B cell (primary cell): ENCODE results near the gene VAMP8. TPM values are rescaled to one million over a fixed set of nuclear protein-coding genes. Genes with fewer than 3 reads are reported as not detected.

Source experiments
- ATAC-seq: fragments of 200-7000 bp; cut with Tn5 transposase; one replicate; pipeline ENCODE4 v1.10.0; 2021; ENCODE audit warnings: low read depth, mild to moderate bottlenecking, moderate number of reproducible peaks, moderate library complexity
- CTCF ChIA-PET: fragments of 350-600 bp; sonication (Branson Sonifier 250); formaldehyde crosslinking; loops from one replicate; lab custom pipeline; 2021; ENCODE audit warnings: antibody characterized with exemption, inconsistent platforms; lab: Charles Lee
- POLR2A ChIA-PET: fragments of 350-600 bp; sonication (Branson Sonifier 250); formaldehyde crosslinking; loops from one replicate; lab custom pipeline; 2021; ENCODE audit warnings: antibody characterized with exemption; lab: Charles Lee
- DNase-seq: peaks from one replicate; pipeline ENCODE4 v3.0.0; 2013
- H2AFZ ChIP-seq: 2 replicates; pipeline ENCODE4 v1.6.1; 2012; ENCODE audit warnings: mild to moderate bottlenecking, low read depth, low read length; ENCODE audit not compliant: insufficient read depth, poor library complexity, severe bottlenecking
- H3K27ac ChIP-seq, 2 donors: 1 replicate in 1 of 2; 2 replicates in 1 of 2; pipeline ENCODE4 v1.5.1; 2012 to 2013; ENCODE audit warnings: low read length in 2 of 2, mild to moderate bottlenecking in 2 of 2, moderate library complexity in 1 of 2
- H3K27me3 ChIP-seq, 4 experiments: fragments of 200-600 bp in 1 of 4; sonication (generic) in 1 of 4; replicated peaks in 1 of 4; 1 replicate in 2 of 4; 2 replicates in 2 of 4; pipeline versions ENCODE4 v1.6.1 to v1.7.0; 2013 to 2016; ENCODE audit warnings: low read length in 3 of 4, mild to moderate bottlenecking in 2 of 4, mixed read lengths in 1 of 4, moderate library complexity in 1 of 4; ENCODE audit not compliant: insufficient read depth in 4 of 4, control insufficient read depth in 3 of 4; ENCODE audit errors: control extremely low read depth in 1 of 4
- H3K36me3 ChIP-seq, 2 experiments: replicated peaks in 1 of 2; 1 replicate in 1 of 2; 2 replicates in 1 of 2; pipeline versions ENCODE4 v1.6.1 to v1.7.1; 2013; ENCODE audit warnings: low read length in 1 of 2; ENCODE audit not compliant: insufficient read depth in 2 of 2, control insufficient read depth in 1 of 2; ENCODE audit errors: control extremely low read depth in 1 of 2, extremely low read depth in 1 of 2
- H3K4me1 ChIP-seq, 2 donors: fragments of 200-600 bp in 1 of 2; sonication (generic) in 1 of 2; 1 replicate in 1 of 2; 2 replicates in 1 of 2; pipeline versions ENCODE4 v1.5.1 to v1.6.1; 2013 to 2017; ENCODE audit warnings: low read length in 2 of 2; ENCODE audit not compliant: control insufficient read depth in 2 of 2, insufficient read depth in 2 of 2
- H3K4me2 ChIP-seq: replicated peaks from 2 replicates; pipeline ENCODE3; 2012; ENCODE audit warnings: mild to moderate bottlenecking, low read depth, low read length; ENCODE audit not compliant: poor library complexity, severe bottlenecking
- H3K4me3 ChIP-seq, 5 experiments: fragments of 200-600 bp in 1 of 5; sonication (generic) in 1 of 5; 1 replicate in 3 of 5; 2 replicates in 2 of 5; pipeline versions ENCODE4 v1.5.1 to v1.7.0; 2011 to 2016; ENCODE audit warnings: low read length in 4 of 5, mild to moderate bottlenecking in 4 of 5, low read depth in 2 of 5, control low read depth in 1 of 5, moderate library complexity in 1 of 5; ENCODE audit not compliant: insufficient read depth in 1 of 5; ENCODE audit errors: control extremely low read depth in 1 of 5, extremely low read depth in 1 of 5
- H3K79me2 ChIP-seq: fragments of 200-600 bp; sonication (generic); one replicate; pipeline ENCODE4 v1.6.0; 2016; ENCODE audit warnings: low read length; ENCODE audit not compliant: control insufficient read depth, insufficient read depth
- H3K9ac ChIP-seq: fragments of 200-600 bp; sonication (generic); 2 replicates; pipeline ENCODE4 v1.6.1; 2017; ENCODE audit warnings: mild to moderate bottlenecking, low read length, moderate library complexity
- H3K9me3 ChIP-seq, 3 donors: one replicate each; pipeline versions ENCODE4 v1.6.1 to v1.7.1; 2013; ENCODE audit warnings: low read length in 2 of 3; ENCODE audit not compliant: control insufficient read depth in 2 of 3, insufficient read depth in 1 of 3; ENCODE audit errors: control extremely low read depth in 1 of 3
- H4K20me1 ChIP-seq: 2 replicates; pipeline ENCODE4 v1.6.0; 2012; ENCODE audit warnings: mild to moderate bottlenecking, low read length; ENCODE audit not compliant: insufficient read depth, control insufficient read depth, poor library complexity, severe bottlenecking
- H3K27ac Mint-ChIP-seq: one replicate; pipeline ENCODE4 v1.8.0; 2021; ENCODE audit warnings: mixed read lengths
- H3K27me3 Mint-ChIP-seq: one replicate; pipeline ENCODE4 v1.8.0; 2021; ENCODE audit warnings: mixed read lengths
- H3K4me1 Mint-ChIP-seq: one replicate; pipeline ENCODE4 v1.8.0; 2021; ENCODE audit warnings: mixed read lengths
- H3K4me3 Mint-ChIP-seq: one replicate; pipeline ENCODE4 v1.8.0; 2021; ENCODE audit warnings: mixed read lengths
- H3K9me3 Mint-ChIP-seq: one replicate; pipeline ENCODE4 v1.8.0; 2022; ENCODE audit warnings: mixed read lengths; ENCODE audit not compliant: insufficient read depth
- EZH2 ChIP-seq: IDR thresholded peaks from 2 replicates; pipeline ENCODE4 v1.6.1; 2012; ENCODE audit warnings: borderline replicate concordance, low read depth, mild to moderate bottlenecking, moderate library complexity, low read length; ENCODE audit not compliant: insufficient read depth, poor library complexity, severe bottlenecking
- WGBS: methylation state at CpG from one replicate; pipeline ENCODE4 v1.1.5; 2013; ENCODE audit warnings: missing lambda C conversion rate; ENCODE audit not compliant: insufficient coverage; 5-methylcytosine and 5-hydroxymethylcytosine counted together
- intact Hi-C: fragments of 100-400 bp; cut with micrococcal nuclease; formaldehyde crosslinking; loops from one replicate; pipeline ENCODE4 v1.10.0; 2022
- polyA plus RNA-seq: library from polyadenylated mRNA; depleted of rRNA; stranded (reverse); fragments of >200 nt; gene quantifications from 2 replicates; pipeline ENCODE4 v1.2.3, GENCODE V29; 2012
- total RNA-seq, 2 donors: library from RNA; stranded (reverse); fragments of 120-200 nt in 1 of 2; gene quantifications; 1 replicate in 1 of 2; 2 replicates in 1 of 2; pipeline versions ENCODE4 v1.2.3 to v1.2.4, GENCODE V29; 2013 to 2022
- TF ChIP-seq, protein P1 (sequence below): fragments of 200-600 bp; IDR thresholded peaks from one replicate; pipeline ENCODE4 v1.8.0; 2022; ENCODE audit warnings: antibody characterized with exemption, mild to moderate bottlenecking

Gene VAMP8
- total and polyA plus RNA-seq, 2 donors (not counting 1 experiment from before 2014, with no cell fraction given), result 68.7 to 73.8 TPM

DNA sequence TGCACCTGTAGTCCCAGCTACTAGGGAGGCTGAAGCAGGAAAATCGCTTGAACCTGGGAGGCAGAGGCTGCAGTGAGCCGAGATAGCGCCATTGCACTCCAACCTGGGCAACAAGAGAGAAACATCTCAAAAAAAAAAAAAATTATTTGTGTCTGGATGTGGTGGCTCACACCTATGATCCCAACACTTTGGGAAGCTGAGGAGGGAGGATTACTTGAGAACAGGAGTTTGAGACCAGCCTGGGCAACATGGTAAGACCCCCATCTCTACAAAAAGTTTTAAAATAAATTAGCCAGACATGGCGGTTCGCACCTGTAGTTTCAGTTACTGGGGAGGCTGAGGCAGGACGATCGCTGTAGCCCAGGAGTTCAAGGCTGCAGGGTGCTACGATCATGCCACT lies 1.6 kb upstream of the VAMP8 start:
- Histone ChIP-seq H3K36me3 (peaks cover 0 to 6% of the 10 kb centered on the region in 2 experiments), H3K9me3 (no peaks in the 10 kb centered on the region), H3K27me3 (no peaks in the 10 kb centered on the region), H3K27ac (no peak overlapping the region), H2AFZ (no peak overlapping the region), H4K20me1 (peaks cover 7% of the 10 kb centered on the region), H3K4me3 (no peak overlapping the region), H3K4me1 (peaks cover 20 to 36% of the 10 kb centered on the region in 2 donors), H3K4me2 (no peak overlapping the region), H3K79me2 (peaks cover 34% of the 10 kb centered on the region), H3K9ac (no peak overlapping the region)
- no peak overlapping the region for H3K27ac Mint-ChIP-seq
- CTCF ChIA-PET, result no interaction called here
- DNase-seq, result no peak
- TF ChIP-seq EZH2, result no peak
- TF ChIP-seq, protein P1, sequence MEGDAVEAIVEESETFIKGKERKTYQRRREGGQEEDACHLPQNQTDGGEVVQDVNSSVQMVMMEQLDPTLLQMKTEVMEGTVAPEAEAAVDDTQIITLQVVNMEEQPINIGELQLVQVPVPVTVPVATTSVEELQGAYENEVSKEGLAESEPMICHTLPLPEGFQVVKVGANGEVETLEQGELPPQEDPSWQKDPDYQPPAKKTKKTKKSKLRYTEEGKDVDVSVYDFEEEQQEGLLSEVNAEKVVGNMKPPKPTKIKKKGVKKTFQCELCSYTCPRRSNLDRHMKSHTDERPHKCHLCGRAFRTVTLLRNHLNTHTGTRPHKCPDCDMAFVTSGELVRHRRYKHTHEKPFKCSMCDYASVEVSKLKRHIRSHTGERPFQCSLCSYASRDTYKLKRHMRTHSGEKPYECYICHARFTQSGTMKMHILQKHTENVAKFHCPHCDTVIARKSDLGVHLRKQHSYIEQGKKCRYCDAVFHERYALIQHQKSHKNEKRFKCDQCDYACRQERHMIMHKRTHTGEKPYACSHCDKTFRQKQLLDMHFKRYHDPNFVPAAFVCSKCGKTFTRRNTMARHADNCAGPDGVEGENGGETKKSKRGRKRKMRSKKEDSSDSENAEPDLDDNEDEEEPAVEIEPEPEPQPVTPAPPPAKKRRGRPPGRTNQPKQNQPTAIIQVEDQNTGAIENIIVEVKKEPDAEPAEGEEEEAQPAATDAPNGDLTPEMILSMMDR, result no peak
- H3K27me3 Mint-ChIP-seq, result no peaks in the 10 kb centered on the region
- WGBS, result 92% methylated on average over 2 of the region's 8 CpGs
- peaks cover 31% of the 10 kb centered on the region for H3K4me1 Mint-ChIP-seq
- no peak overlapping the region for H3K4me3 Mint-ChIP-seq
- no peaks in the 10 kb centered on the region for H3K9me3 Mint-ChIP-seq
- POLR2A ChIA-PET, result interaction anchor here (0.6 to 0.7 kb wide), 3 partner anchors 13 to 247 kb away, joined by 3 to 6 read pairs (median 4); no protein-coding TSS in a partner anchor
- intact Hi-C loops, result no loop called here
- ATAC-seq, result no peak

DNA sequence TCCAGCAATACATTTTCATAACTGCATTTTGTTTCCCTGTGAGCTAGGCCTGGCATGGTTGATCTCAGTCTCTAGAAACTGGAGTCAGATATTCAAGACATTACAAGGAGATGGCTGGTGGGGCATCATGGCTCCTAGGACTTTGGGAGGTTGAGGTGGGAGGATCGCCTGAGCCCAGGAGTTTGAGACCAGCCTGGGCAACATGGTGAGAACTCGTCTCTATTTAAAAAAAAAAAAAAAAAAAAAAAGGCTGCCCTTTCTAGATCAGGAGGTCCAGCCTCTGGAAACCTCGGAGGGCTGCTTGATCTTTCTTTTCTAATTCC lies 362 bp upstream of the VAMP8 start:
- peaks cover 37% of the 10 kb centered on the region for H3K79me2 ChIP-seq
- H3K4me2 ChIP-seq, result peak overlapping the region; percentile 96
- POLR2A ChIA-PET, result interaction anchor here (0.6 to 2.1 kb wide), 3 partner anchors 18 to 218 kb away, joined by 5 to 13 read pairs (median 6); partner anchors contain the start of gene RNF181
- Mint-ChIP-seq H3K27me3 (no peaks in the 10 kb centered on the region), H3K4me1 (peaks cover 37% of the 10 kb centered on the region), H3K27ac (peak overlapping the region; percentile 96), H3K4me3 (peak overlapping the region; percentile 93), H3K9me3 (no peaks in the 10 kb centered on the region)
- peaks cover 20 to 36% of the 10 kb centered on the region in 2 donors for H3K4me1 ChIP-seq
- peak overlapping the region; percentile 70 to 87 for H3K27ac ChIP-seq
- WGBS, result no CpG with 5 or more reads among the region's 3 CpGs
- no peaks in the 10 kb centered on the region for H3K27me3 ChIP-seq
- H3K36me3 ChIP-seq, result peaks cover 0 to 16% of the 10 kb centered on the region in 2 experiments
- ATAC-seq (no peak), DNase-seq (no peak)
- H3K9ac ChIP-seq, result peak overlapping the region; percentile 91
- TF ChIP-seq, protein P1, result no peak
- TF ChIP-seq EZH2, result no peak
- CTCF ChIA-PET, result interaction anchor here (1.1 to 1.4 kb wide), 2 partner anchors 25 to 186 kb away, joined by 3 to 8 read pairs; no protein-coding TSS in a partner anchor
- H3K4me3 ChIP-seq, result peak overlapping the region in 4 of 5 experiments; percentile 50 to 97 (median 70)
- peak overlapping the region; percentile 87 for H2AFZ ChIP-seq
- no peaks in the 10 kb centered on the region for H3K9me3 ChIP-seq
- peaks cover 7% of the 10 kb centered on the region for H4K20me1 ChIP-seq
- intact Hi-C loops, result loop anchor here (1.0 kb wide), 2 partner anchors 16 to 25 kb away; partner anchors contain the start of genes GGCX and TMEM150A
